NCI-H1417 treated with DMSO at 0.1 percent for 48 hours (cell line): ENCODE results near the gene CRYBB3.
"Not testable (repeated sequence)": the region's sequence is repeated elsewhere in the genome, so short reads cannot be mapped to it uniquely, and the experiment has no call there.

Experiments used
- DNase-seq: peaks from one replicate; lab custom pipeline; 2025; lab: John Stamatoyannopoulos, UW

CRYBB3 gene

DNA sequence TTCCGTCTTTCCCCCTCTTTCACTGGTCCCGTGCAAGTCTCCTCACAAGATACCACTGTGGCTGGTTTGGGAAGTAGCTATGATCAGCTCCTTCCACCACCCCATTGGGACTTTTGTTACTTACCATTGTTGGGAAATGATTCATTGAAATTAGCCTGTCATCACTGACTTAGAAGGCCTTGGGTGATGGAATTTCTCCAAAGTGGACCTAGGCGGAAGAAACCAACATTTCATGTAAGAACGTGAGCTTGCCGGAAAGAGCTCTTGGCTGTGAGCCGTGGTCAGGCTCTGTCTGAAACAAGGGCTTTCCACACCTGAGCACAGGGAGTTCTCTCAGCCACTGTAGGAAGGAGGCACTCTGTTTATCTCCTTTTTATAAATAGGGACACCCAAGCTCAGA lies 23.5 kb upstream of the CRYBB3 start:
- DNase-seq, result no peak

DNA sequence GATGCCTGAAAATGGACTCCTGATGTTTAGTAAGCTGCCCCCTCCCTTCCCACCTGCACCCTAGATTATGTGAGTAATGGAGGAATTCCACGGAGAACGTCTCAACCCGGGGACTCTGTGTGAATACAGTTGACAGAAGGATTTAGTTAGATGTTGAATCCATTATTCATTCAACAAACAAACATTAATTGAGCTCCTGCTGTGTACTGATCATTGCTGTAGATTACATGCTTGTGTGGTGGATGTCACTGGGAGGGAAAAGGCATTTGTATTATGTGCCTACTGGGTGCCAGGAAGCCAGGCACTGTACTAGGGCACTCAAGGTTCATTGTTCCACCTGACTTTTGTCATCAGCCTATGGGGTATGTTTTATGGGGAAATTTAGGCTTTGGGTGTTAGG lies 22.9 kb upstream of the CRYBB3 start:
- no peak for DNase-seq

GRCh38 chr22:25177226-25177625 lies 22.4 kb upstream of the CRYBB3 start:
- no peak for DNase-seq

GRCh38 chr22:25177895-25178294 lies 21.8 kb upstream of the CRYBB3 start:
- DNase-seq, result no peak

DNA sequence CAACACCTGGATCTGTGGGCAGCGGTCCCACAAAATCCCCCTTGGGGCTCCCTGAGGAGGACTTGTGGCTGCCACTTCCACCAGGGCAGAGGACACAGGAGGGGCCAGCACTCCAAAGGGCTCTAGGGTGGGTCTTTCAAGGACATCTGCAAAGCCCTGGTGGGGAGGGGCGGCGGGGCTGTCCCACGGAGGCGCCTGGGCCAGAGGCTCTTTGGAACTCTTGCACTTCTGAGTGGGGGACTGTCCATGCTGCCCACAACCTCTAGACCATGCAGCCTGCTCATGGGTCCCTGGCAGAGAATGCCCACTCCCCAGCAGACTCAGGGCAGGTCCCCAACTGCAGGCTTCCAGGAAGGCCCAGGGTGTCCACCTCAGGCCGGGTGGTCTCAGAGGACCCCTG lies 21.3 kb upstream of the CRYBB3 start:
- not testable (repeated sequence) for DNase-seq

DNA sequence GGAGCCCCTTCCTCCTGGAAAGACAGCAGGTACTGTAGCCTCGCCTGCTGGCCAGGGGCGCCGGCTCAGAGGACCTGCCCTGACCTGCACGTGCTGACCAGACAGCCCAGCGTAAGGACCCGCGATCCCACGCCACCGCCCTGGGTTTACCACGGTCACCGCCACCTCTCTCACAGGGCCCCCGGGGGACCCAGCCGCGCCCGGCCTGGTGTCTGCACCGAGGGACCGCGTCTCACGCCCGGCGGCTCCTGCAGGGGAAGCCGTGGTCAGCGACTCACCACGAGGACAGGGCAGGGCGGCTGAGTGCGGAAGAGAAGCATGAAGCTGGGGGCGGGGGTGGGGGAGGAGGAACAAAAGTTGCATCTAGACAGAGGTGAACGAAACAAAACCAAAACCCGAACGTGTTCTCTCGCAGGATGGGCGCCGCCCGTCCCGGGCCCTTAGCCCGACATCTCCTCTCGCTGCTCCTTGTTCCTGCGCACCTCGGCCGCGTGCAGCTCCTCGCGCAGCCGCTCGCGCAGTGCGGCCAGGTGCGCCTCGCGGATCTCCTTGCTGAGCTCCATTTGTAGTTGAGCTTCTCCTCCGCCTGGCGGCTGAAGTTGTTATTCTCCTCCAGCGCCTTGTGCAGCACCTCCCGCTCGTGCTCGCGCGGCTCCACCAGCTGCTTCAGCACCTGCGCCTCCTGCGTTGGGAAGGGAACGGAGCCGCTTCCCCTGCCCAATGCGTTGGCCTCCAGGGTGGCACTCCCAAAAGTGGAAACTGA lies 20.6 kb upstream of the CRYBB3 start:
- not testable (repeated sequence) for DNase-seq

DNA sequence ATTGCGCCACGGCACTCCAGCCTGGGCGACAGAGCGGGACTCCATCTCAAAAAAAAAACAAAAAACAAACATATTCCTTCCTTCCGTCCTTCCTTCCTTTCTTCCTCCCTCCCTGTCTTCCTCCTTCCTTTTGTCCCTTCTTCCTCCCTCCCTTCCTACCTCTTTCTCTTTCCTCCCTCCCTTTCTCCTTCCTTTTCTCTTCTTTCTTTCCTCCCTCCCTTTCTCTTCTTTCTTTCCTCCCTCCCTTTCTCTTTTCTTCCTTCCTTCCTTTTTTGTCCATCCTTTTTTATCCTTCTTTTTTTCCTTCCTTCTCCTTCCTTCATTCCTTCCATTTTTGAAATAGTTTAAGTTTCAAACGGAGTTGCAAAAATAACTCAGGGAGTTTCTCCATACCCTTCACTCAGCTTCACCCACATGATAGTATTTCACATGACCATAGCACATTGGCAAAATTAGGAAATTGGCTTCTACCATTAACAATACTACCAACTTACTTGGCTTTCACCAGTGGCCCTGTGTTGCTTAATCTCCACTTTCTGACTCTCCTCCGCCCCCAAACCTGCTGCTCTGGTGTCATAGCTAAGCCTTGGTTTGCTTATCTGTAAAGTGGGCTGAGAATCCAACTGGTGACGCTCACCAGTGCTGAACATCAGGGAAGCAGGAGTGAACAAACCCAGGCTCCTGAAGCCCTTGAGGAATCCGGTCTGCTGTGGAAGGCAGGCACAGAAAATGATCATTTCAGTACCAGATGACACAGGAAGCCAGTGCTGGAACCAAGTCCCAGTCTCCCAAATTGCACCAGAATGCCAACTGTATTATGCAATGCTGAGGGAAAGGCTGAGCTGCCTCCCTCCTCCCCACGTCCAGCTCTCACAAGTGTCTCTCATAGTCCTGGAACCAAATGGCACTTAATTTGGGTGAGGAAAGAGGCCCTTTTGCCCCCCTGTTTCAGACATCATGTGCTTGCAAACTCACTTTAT lies 17.2 kb upstream of the CRYBB3 start:
- DNase-seq, result no peak

DNA sequence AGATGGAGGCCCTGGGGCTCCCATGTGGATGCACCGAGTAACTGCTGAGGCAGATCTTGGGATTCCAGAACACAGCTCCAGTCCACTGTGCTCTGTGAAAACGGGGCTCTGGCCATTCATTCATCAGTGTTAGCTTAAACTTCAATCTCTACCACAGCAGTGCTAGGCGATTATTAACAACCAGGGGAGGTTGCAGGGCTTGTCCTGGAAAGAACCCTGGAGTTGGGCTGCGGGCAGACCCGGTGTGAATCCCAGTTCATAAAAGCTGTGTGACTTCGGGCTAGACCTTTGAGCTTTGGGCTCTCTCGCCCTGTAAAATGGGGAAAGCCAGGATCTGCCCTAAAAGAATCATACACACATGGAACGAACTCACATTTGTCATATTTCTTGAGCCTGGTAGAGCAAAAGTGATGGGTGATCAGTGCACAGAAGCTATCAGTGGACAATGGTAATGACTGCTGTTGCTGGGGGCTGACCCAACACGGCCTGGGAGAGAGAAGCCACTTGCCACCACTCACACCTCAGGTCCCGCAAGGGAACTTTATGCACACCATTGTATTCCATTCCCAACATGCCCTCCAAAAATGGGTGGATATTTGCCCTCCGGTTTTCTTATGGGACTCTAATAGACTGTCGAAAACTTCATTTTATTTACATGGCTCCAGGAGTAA lies 15.6 kb upstream of the CRYBB3 start:
- no peak for DNase-seq

DNA sequence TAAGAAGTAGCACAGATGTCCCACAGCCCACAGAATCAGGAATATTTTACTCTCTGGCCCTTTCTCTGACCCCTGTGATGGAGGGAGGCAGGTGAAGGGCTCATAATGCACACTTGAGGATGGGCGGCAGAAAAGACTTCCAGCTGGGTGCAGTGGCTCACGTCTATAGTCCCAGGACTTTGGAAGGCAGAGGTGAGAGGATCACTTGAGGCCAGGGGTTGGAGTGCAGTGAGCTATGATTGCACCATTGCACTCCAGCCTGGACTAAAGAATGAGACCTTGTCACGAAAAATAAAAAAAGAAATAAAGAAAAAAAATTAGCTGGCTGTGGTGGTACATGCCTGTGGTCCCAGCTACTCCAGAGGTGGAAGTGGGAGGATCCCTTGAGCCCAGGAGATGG lies 13.5 kb upstream of the CRYBB3 start:
- no peak for DNase-seq

GRCh38 chr22:25187469-25187868 lies 12.2 kb upstream of the CRYBB3 start:
- DNase-seq, result no peak

- no peak for DNase-seq
Measured at GRCh38 chr22:25192406-25192805, 7.3 kb upstream of the CRYBB3 start.

DNA sequence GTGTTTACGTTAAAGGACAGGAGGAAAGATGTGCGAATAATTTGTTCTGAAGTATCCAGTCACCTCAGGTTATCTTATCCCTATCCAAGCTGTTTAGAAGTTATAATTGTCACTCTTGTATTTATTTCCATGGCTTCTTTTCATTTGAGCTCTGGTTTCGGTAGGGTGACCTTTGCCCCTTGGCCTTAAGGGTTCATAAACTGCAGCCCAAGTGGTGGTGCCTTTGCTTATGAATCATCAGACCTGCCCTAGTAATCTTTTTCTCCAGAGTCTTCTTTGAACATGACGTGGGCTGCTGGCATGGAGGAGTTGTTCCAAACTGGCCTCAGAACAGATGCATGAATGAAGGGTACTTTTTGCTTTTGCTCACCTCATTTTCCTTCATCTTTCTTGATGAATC lies 6.5 kb upstream of the CRYBB3 start:
- no peak for DNase-seq

DNA sequence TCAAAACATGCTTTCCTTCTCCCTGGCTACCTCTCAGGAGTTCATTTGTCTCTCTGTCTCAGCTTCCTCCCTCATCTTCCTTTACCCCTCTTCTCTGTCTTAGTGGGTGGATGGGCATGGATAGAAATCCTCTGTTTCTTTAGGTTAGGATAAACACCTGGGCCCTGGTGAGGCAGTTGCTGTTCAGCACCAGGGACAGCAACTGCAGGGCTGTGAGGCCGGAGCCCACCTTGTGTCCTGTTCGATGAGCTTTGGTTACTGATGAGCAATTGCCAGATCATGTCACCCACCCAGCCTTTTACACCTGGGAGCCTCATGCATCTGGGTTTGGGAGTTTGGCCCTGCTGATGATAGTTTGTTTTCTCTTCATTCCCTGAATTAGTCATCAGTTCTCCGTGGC lies 6.1 kb upstream of the CRYBB3 start:
- no peak for DNase-seq

DNA sequence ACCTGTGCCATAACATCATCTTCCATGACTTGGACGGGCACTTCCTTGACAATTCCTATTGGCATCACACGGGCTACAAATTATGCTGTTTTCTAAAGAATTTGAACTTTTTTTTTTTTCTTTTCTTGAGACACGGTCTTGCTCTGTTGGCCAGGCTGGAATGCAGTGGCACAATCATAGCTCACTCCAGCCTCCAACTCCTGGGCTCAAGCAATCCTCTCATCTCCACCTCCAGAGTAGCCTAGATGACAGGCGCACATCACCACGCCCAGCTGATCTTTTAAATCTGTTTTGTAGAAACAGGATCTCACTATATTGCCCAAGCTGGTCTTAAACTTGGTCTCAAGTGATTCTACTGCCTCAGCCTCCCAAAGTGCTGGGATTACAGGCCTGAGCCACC lies 3.3 kb upstream of the CRYBB3 start:
- DNase-seq, result no peak

DNA sequence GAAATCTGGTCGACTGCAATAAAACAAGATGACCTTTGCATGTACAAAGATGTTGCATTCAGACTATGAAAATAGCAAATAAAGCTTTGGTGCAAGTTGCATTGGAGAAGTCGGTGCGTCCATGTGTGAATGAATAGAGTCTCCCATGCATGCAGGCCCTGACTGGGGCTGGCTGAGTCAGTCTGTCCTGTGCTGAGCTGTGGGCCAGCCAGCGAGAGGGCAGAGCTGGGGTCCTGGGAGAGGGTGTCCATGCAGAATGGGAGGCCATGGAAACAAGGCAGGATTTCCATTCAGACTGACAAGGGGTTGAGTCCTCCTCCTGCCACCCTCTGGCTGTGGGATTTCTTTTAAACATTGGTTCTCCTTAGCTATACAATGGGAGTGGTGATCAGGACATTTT lies 2.3 kb upstream of the CRYBB3 start:
- no peak for DNase-seq

- DNase-seq, result no peak
Measured at GRCh38 chr22:25200967-25201366, 1.3 kb downstream of the CRYBB3 start.

DNA sequence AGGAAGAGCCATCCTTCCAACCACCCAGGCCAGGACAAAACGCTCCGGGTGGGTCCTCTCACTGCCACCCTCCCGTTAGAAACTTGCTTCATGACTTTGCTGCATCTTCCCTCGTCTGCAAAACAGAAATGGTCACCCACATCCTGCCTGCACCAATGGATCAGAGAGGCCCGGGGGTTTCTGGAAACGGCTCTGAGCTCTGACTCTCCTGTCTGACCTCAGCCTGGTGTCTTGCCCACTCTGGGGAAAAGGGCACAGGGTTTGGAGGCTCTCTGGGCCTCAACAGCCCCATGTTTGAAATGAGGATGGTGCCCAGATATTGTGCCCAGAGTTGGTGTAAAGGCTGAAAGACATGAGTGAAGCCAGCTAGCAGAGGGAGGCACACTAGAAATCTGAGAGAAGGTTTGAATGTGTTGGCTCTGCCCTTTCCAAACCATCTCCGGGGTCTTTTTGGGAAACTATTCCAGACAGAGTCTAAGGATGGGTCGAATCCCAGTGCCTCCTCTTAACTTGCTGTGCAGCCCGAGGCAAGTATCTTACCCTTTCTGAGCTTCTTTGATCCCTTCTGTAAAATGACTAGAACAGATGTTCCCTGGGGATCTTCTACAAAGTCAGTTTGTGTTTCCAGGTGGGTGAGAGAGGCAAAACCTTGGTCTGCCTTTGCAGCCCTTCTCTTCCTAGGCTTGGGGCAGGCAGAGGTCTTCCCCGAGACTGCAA lies 2.1 kb downstream of the CRYBB3 start:
- no peak for DNase-seq

DNA sequence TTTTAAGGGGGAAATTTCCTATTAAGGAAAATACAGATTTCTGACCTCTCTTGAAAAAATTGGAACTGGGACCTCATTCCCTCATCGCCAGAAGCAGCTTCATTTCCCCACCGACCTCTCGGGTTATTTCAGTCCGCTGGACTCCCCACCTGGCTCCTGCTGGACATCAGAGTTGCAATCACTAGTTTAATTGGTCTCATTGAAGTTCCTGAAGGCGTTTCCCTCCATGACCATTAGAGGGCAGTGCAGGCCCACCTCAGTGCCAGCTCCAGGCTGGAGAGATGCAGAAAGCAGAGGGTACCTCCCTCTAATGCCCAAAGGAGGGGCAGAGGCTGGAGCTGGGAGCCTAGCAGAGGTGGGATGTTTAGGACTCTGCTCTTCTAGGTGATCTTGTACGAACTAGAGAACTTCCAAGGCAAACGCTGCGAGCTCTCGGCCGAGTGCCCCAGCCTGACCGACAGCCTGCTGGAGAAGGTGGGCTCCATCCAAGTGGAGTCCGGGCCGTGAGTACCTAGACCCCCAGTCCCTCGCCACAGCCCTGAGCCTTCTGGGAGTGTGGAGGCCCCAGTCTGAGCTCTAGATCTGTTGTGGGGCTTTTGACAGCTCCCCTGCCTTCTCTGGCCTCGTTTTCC lies 2.7 kb downstream of the CRYBB3 start:
- DNase-seq, result peak; percentile 22

DNA sequence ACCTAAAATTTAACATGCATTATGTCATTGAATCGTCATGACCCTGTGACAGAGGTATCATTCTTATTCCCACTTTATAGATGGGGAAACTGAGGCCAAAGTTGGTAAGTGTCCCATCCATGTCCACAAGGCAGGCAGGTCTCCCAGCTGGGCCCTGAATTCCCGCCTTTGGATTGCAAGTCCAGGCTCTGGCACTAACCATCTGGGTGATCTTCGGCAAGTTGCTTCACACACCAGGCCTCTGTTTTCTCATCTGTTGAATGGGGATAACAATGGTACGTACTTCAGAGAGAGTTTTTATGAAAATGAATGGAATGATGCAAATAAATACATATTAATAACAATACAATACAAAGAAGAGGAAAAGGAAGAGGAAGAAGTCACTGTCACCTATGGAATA lies 3.4 kb downstream of the CRYBB3 start:
- DNase-seq, result no peak

DNA sequence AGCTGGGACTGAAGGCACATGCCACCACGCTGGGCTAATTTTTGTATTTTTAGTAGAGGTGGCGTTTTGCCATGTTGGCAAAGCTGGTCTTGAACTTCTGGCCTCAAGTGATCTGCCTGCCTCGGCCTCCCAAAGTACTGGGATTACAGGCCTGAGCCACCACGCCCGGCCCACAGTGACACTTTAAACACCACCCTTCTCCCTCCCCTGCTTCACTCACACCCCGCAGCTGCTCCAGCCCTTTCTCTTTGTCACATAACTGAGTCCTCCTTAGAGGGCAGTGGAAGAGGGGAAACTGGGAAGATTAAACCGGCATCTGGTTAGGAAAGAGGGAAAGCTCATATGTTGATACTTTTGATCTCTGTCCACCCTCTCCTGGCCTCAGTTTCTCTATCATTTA lies 4.9 kb downstream of the CRYBB3 start:
- DNase-seq, result not testable (repeated sequence)

DNA sequence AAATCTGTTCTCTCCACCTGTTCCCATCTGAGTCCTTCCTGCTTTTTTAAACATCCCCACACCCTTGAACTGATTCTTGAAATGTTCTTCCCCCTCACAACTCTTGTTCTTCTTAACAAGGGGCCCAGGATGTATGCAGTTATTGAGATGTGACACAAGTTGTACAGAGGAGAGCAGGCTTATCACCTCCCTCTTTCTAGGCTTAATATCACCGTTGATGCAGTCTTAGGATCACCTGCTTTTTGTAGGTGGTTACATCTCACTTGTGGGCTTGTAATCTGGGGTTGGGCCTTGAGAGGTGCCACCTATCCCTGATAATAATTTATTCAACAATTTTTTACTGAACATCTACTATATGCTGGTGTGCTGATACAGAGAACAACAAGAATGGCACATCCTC lies 6.2 kb downstream of the CRYBB3 start:
- DNase-seq, result no peak

DNA sequence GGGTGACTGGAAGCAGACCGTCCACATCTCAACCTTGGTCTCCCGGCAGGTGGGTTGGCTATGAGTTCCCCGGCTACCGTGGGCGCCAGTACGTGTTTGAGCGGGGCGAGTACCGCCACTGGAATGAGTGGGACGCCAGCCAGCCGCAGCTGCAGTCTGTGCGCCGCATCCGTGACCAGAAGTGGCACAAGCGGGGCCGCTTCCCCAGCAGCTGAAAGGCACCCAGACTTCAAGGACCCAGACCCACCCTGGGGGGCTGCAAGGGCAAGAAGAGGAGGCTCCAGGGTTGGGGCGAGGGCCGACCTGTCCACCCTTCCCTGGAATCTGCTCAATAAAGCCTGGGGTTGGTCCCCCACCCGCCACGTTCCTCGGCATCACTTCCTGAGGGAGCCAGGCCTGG lies 7.3 kb downstream of the CRYBB3 start:
- no peak for DNase-seq
